HG03108 (cell line): ENCODE measurements around the gene SLC34A3.
"Not testable (repeated sequence)": the region's sequence is repeated elsewhere in the genome, so short reads cannot be mapped to it uniquely, and the experiment has no call there.

Source experiments
- ATAC-seq: cut with Tn5 transposase; IDR thresholded peaks from one replicate; pipeline ENCODE4 v1.9.1; 2021; ENCODE audit warnings: moderate library complexity; ENCODE audit not compliant: unreplicated experiment

SLC34A3 gene

GRCh38 chr9:137228968-137229896 is 1.5 kb upstream of the SLC34A3 start:
- no peak for ATAC-seq

- no peak for ATAC-seq
Observed at GRCh38 chr9:137229903-137230704, 597 bp upstream of the SLC34A3 start.

GRCh38 chr9:137231372-137232039 is 805 bp downstream of the SLC34A3 start:
- ATAC-seq, result no peak

- no peak for ATAC-seq
Observed at GRCh38 chr9:137232101-137232500, 1.4 kb downstream of the SLC34A3 start.

GRCh38 chr9:137232510-137232909 is 1.8 kb downstream of the SLC34A3 start:
- ATAC-seq, result no peak

GRCh38 chr9:137233143-137233980 is 2.7 kb downstream of the SLC34A3 start:
- ATAC-seq, result no peak

GRCh38 chr9:137234055-137234697 is 3.5 kb downstream of the SLC34A3 start:
- ATAC-seq, result no peak

- ATAC-seq, result no peak
Observed at GRCh38 chr9:137234758-137235423, 4.2 kb downstream of the SLC34A3 start.

GRCh38 chr9:137235424-137236237 is 4.9 kb downstream of the SLC34A3 start:
- ATAC-seq, result no peak

- no peak for ATAC-seq
Observed at GRCh38 chr9:137236238-137236935, 5.7 kb downstream of the SLC34A3 start.

- ATAC-seq, result no peak
Observed at GRCh38 chr9:137236936-137237421, 6.3 kb downstream of the SLC34A3 start.

- ATAC-seq, result no peak
Observed at GRCh38 chr9:137237759-137238726, 7.3 kb downstream of the SLC34A3 start.

- not testable (repeated sequence) for ATAC-seq
Observed at GRCh38 chr9:137239541-137240200, 9.0 kb downstream of the SLC34A3 start.

- ATAC-seq, result peak; percentile 10
Observed at GRCh38 chr9:137240318-137240840, 9.7 kb downstream of the SLC34A3 start.

- peak; percentile 69 for ATAC-seq
Observed at GRCh38 chr9:137240841-137241489, 10.3 kb downstream of the SLC34A3 start, which contains the start of gene TUBB4B. TSS of gene TUBB4B (plus strand) at chr9:137241287. CDS start at chr9:137241361, 74 bp downstream.
